Retina (tissue), 1 donor: ENCODE results near the gene CDK9.
"Not testable (repeated sequence)": the region's sequence is repeated elsewhere in the genome, so short reads cannot be mapped to it uniquely, and the experiment has no call there.

Experiments
- DNase-seq: peaks from one replicate; pipeline ENCODE4 v3.0.0-alpha.2; 2016

CDK9 gene

DNA sequence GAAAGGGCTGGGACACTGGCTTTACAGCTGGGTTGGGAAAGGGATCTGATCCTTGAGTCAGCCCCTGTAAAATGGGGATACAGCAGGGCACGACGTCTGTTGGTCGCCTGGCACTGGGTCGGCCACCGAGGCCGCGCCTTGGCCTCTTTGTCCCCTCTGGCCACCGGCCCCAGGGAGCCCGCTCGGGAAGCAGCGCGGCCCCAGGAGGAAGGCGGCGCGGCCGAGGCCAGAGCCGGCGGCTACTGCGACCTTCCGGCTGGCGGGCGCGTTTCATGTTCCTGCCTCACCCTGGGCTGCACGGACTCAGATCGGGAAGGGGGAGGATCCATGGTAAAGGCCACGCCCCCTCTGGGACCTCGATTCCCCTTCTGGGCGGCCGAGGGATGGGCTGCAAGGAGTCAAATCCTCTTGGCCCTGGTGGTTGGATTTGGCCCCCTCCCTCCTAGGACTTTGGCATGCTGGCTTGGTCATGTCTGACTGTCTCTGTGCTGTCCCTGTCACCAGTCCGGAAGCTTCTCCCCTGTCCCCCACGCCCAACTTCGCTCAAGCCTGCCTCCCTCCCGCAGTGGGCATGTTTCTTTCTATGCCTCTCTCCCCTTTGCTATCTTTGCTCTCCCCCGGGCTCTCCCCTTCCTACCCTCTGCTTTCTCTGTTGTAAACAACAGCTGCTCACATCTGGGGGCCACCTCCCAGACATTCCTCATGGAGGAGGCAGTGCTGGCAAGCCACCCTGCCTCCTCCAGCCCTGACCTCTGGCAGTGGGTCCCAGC lies 42.6 kb downstream of the CDK9 start:
- DNase-seq: peak; percentile 83

DNA sequence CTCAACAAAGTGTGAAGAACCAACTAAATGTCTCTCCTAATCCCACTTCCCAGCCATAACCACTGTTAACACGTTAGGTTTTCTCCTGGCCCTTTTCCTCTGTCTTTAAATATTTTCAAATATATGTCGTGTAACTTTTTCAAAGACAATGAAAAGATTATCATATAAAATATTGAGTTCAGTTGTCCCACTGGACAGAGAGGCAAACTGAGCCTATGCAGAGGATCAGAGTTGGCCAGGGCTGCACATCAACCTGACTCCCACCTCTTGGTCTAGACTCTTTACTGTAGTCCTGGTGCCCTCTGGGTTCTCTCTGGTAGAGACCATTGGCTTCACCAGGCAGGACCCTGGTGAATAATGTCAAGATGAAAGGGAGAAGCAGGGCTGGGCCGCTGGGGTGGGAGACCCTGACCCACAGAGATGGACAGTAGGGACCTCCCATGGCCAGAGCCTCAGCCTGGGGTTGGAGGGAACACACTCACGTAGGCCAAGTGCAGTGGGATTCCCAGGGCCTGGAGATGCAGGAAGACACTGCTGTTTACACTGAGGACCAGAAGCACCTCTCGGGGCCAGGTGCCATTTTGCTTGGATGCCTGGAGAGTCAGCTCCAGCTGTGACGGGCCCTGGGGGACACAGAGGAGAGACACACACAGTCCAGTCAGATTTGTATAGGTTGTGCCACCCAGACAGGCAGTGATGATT lies 43.5 kb downstream of the CDK9 start:
- no peak for DNase-seq

DNA sequence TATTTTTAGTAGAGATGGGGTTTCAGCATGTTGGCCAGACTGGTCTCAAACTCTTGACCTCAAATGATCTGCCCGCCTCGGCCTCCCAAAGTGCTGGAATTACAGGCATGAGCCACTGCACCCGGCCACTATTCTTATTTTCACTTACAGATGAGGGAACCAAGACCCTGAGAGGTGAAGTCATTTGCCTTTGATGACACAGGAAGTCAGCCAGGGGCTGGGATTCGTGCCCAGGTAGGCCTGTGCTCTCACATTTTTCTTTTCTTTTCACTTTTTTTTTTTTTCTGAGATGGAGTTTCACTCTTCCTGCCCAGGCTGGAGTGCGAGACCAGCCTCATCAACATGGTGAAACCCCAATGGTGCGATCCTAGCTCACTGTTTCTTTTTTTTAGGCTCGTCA lies 46.4 kb downstream of the CDK9 start:
- no peak for DNase-seq

DNA sequence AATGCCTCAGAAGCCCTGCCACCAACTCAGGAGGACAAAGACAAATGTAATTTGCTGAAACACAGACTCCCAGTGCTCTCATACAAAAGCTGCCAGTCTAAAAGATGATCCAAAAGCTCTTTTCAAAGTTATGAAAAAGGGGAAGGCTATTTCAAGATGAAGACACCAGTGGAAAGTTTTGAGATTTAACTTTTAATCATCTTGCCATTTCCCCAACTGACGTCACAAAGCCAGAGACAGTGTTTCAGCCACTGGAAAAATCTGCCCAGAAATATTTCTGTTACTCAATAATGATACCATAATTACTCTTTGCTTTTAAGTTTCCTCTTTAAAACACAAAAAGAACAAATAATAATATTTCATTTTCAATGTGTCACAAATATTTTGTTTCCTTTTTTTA lies 47.7 kb downstream of the CDK9 start:
- no peak for DNase-seq

DNA sequence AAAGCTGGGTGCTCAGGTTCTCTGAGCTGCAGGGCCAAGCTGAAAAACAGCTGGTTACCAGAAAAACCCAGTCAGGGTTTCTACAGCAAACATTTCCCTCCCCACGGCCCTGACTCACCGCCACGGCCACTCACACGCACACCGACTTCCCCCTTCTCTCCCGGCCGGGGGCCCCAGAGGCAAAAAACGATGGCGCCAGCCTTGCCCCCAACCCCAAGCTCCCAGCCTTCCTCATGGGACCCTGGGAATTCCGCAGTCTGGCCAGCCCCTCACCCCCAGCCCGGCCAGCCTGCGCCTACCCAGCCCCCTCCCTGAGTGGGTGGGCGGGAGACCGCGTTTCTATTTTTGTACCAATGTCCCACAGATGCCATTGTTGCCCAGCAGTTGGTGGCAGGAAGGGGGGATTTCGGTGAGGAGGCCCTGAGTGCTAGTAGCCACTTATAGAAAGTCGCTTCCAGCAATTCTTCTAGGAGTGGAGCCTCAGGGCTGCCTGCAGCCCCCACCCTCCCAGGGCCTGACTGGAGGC lies 50.2 kb downstream of the CDK9 start:
- no peak for DNase-seq

DNA sequence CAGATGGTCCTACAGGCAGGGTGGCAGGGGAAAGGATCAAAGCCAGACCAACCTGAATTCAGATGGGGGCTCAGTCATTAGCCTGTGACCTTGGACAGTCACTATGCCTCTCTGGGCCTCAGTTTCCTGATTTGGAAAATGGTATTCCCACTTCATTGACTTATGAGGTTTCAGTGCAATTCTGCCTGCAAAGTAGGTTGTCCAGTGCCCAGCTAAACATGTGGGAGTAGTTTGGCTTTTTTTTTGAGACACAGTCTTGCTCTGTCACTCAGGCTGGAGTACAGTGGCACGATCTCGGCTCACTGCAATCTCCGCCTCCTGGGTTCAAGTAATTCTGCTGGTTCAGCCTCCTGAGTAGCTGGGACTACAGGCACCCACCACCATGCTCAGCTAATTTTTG lies 50.7 kb downstream of the CDK9 start:
- not testable (repeated sequence) for DNase-seq

DNA sequence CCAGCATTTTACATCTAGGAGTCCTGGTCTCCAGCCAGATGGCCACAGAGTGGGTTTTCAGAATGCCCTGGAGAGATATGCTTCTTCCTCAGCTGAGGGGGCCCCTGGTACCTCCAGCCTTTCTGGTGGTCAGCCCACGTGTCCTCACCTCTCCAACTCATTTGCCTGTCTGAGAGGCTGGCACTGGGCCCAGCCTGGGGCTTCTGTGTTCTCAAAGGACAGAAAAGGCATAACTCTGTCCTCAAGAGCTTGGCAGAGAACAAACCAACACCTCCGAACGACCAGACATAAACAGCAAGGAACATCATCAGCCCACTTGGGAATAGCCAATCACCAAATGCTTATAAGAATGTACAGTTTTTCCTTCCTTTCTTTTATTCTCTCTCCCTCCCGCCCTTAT lies 51.5 kb downstream of the CDK9 start:
- DNase-seq: no peak

DNA sequence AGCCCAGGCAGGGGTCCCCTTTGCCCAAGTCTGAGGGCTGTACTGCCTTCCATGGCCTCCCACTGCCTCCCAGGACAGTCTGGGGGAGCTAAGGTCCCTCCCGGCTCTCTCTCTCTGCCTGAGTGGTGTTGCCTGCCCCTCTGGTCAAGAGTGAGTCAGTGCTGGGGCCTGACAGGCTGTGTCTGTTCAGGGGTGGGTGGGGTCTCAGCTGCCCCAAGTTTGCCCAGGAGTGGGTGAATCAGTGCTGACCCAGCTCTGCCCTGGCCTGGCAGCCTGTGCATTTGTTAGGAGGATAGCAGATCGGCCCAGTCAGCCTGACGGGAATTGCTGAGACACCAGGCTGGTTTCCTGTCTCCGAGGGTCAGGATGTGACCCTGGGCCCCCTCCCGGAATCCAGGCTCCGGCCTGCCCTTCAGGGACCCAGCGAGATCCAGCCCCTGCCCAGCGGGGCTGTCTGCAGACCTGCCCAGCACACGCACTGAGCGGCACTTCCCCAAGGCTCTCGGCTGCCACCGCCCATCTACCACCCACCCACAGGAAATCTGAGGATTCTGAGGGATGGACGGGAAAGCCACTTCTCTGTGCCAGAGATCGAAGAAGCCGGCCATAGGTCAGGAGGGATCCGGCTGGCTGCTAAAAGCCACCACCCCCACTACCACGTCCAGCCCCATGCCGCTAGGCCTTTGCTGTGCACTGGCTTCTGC lies 52.7 kb downstream of the CDK9 start:
- peak; percentile 35 for DNase-seq
